Bronchial epithelial cell (primary cell): ENCODE measurements around the gene AP3S2. TPM values are rescaled to one million over a fixed set of nuclear protein-coding genes. Genes with fewer than 3 reads are reported as not detected.
"Not testable (repeated sequence)": the region's sequence is repeated elsewhere in the genome, so short reads cannot be mapped to it uniquely, and the experiment has no call there.

ENCODE experiments used
- DNase-seq: peaks from one replicate; pipeline ENCODE4 v3.0.0-alpha.2; 2010; ENCODE audit warnings: low read depth
- FAIRE-seq: peaks from 2 replicates; lab custom pipeline; 2011; peaks lifted over from hg19 to GRCh38; lab: Jason Lieb, UNC
- H3K27me3 ChIP-seq: 2 replicates; pipeline ENCODE4 v1.5.1; 2011; ENCODE audit warnings: low read length; ENCODE audit not compliant: control insufficient read depth, insufficient read depth
- H3K36me3 ChIP-seq: 2 replicates; pipeline ENCODE4 v1.5.1; 2011; ENCODE audit warnings: low read length; ENCODE audit not compliant: control insufficient read depth, insufficient read depth
- H3K4me3 ChIP-seq: 2 replicates; pipeline ENCODE4 v1.5.1; 2011; ENCODE audit warnings: mild to moderate bottlenecking, low read depth, low read length, control low read depth
- total RNA-seq: library from RNA; depleted of rRNA; stranded (reverse); fragments of >200 nt; gene quantifications from 2 replicates; pipeline ENCODE4 v1.2.1, GENCODE V29; 2014
- TF ChIP-seq, protein P1 (sequence below): IDR thresholded peaks from 2 replicates; pipeline ENCODE4 v1.5.1; 2011; ENCODE audit warnings: mild to moderate bottlenecking, moderate library complexity, low read length, control low read depth, inconsistent platforms; ENCODE audit not compliant: insufficient read depth, severe bottlenecking

AP3S2 gene
- 50.6 and 51.3 TPM in 2 replicates for total RNA-seq

DNA sequence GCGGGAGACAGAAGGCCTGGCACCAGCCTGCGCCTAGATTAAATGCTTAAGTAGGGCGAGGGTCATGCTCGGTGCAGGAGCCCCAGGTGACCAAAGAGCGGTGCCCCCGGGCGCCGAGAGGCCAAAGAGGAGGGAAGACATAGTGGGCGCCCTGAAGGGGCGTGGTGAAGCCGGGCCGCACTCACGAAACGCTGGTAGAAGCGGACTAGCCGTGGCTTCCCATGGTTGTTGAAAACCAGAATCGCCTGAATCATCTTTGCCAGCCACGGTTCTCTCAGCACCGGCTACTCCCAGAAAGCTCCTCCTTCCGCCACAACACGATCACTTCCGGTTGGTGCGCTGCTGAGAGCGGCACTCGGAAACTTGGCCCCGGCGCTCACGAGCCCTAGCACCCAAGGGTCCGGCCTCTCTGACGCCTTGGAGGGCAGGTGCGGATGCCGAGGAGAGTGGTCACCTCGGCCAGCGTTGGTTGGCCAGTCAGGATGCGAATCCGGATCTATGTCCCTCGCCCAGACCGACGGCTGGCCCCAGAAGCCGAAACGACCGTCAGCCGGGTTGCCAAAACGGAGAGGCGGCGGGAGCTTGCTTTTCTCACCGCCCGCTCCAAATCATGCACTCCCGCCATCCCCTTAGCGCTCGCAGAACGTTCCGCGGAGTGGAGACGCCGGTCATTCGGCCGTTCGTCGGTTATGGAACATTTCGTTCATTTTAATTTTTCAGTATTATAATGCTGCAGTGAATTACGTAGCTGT, at the start of gene AP3S2:
AP3S2 (minus strand) TSS at position 299 of the 752 bp plus-strand sequence; CDS start at position 254, 45 bp downstream.
- peak; percentile 85 for DNase-seq
- Histone ChIP-seq H3K4me3 (peak within 1 kb of the TSS; percentile 60), H3K27me3 (no peaks in the 10 kb centered on the region), H3K36me3 (no peaks in the 10 kb centered on the region)
- FAIRE-seq, result peak; percentile 82
- TF ChIP-seq, protein P1, sequence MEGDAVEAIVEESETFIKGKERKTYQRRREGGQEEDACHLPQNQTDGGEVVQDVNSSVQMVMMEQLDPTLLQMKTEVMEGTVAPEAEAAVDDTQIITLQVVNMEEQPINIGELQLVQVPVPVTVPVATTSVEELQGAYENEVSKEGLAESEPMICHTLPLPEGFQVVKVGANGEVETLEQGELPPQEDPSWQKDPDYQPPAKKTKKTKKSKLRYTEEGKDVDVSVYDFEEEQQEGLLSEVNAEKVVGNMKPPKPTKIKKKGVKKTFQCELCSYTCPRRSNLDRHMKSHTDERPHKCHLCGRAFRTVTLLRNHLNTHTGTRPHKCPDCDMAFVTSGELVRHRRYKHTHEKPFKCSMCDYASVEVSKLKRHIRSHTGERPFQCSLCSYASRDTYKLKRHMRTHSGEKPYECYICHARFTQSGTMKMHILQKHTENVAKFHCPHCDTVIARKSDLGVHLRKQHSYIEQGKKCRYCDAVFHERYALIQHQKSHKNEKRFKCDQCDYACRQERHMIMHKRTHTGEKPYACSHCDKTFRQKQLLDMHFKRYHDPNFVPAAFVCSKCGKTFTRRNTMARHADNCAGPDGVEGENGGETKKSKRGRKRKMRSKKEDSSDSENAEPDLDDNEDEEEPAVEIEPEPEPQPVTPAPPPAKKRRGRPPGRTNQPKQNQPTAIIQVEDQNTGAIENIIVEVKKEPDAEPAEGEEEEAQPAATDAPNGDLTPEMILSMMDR, result no peak

DNA sequence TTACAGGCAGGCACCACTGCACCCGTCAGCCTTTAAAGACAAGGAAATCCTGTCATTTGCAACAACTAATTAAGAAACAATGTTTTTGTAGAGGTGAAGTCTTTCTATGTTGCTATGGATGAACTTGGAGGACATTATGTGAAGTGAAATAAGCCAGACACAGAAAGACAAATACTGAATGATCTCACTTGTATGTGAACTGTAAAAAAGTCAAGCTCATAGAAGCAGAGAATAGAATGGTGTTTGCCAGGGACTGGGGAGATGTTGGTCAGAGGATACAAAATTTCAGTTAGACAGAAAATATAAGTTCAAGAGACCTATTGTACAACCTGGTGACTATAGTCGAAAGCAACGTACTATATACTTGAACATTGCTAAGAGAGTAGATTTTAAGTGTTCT, 46.1 kb upstream of the AP3S2 start:
- FAIRE-seq, result no peak
- no peaks in the 10 kb centered on the region for H3K27me3 ChIP-seq

DNA sequence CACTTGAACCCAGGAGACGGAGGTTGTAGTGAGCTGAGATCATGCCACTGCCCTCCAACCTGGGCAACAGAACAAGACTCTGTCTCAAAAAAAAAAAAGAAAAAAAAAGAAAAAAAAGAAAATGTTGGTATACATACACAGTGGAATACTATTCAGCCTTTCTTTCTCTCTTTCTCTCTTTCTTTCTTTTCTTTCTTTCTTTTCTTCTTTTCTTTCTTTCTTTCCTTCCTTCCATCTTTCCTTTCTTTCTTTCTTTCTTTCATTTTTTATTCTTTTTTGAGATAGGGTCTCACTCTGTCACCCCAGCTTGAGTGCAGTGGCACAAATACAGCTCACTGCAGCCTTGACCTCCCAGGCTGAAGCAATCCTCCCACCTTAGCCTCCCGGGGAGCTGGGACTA, 45.6 kb upstream of the AP3S2 start:
- not testable (repeated sequence) for H3K27me3 ChIP-seq, H3K4me3 ChIP-seq, FAIRE-seq, H3K36me3 ChIP-seq, DNase-seq

More for the DNA sequence above, 46.1 kb upstream of the AP3S2 start:
- TF ChIP-seq, protein P1, result no peak
- no peak overlapping the region for H3K4me3 ChIP-seq
- DNase-seq, result no peak
- H3K36me3 ChIP-seq, result no peaks in the 10 kb centered on the region

- Histone ChIP-seq H3K27me3 (no peaks in the 10 kb centered on the region), H3K36me3 (no peaks in the 10 kb centered on the region), H3K4me3 (no peak overlapping the region)
- FAIRE-seq, result no peak
- TF ChIP-seq, protein P1, result no peak
- DNase-seq, result peak; percentile 64
Observed at GRCh38 chr15:89937365-89938350, 43.9 kb upstream of the AP3S2 start.

DNA sequence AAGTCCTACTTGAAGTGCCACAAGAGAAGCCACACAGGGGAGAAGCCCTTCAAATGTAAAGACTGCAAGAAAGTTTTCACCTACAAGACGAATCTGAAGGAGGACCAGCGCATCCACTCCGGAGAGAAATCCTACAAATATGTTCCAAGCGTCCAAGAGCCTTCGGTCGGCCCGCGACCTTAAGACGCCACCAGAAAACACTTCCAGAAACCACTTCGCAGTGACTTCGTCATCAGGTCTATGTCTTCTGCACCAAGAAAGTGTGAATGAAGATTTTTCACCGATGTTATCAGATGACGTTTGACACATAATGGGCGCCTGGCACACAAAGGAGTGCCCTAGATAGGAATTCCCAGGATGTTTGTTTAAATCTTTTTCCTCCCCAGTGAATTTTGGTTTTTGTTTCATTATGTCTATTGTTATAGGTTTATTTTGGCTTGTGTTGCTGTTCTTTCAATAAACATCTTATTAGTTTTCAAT, 43.0 kb upstream of the AP3S2 start:
- TF ChIP-seq, protein P1, result no peak
- FAIRE-seq, result no peak
- no peak for DNase-seq
- H3K36me3 ChIP-seq, result no peaks in the 10 kb centered on the region
- no peaks in the 10 kb centered on the region for H3K27me3 ChIP-seq
- no peak overlapping the region for H3K4me3 ChIP-seq
